ENCODE measurements around the gene CES4A. TPM values are rescaled to one million over a fixed set of nuclear protein-coding genes. Genes with fewer than 3 reads are reported as not detected.
A peak's percentile ranks its signal among the peaks of the same experiment; 100 is the strongest.

Gene CES4A
- total and polyA plus RNA-seq, 2 of the 13 experiments (the other 11 are each of a cell fraction or from before 2014, with no cell fraction given): 0.09 to 0.17 TPM

DNA sequence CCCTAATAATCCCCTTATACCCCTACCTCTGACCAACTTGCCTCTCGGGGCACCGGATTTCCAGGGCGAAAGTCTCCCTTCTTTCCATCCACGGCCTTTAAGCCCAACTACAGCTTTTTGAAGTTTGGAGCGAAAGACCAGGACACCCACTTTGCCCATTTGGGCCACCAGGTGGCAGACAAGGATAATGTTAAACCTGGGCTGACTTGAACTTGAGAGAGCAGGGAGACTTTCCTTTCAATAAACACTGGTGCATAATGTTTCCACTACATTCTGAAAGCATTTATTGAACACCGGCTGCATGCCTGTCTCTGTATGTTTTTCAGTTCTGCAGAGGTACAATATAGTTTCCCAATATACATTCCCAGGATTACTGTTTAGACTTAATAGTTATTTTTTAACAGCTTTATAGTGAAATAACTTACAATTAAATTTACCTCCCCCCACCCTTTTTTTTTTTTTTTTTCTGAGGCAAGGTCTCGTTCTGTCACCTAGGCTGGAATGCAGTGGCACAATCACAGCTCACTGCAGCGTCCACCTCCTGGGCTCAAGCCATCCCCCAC, 34.2 kb upstream of the CES4A start (continued):
- TF ChIP-seq, protein P1, sequence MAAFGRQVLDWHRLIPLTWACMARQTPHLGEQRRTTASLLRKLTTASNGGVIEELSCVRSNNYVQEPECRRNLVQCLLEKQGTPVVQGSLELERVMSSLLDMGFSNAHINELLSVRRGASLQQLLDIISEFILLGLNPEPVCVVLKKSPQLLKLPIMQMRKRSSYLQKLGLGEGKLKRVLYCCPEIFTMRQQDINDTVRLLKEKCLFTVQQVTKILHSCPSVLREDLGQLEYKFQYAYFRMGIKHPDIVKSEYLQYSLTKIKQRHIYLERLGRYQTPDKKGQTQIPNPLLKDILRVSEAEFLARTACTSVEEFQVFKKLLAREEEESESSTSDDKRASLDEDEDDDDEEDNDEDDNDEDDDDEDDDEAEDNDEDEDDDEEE (CRISPR knock-in tag; IDR thresholded peaks at IDR 0.05): no peak
- TF ChIP-seq GATAD2A (CRISPR knock-in tag; IDR thresholded peaks at IDR 0.05): peak; percentile 76
- TF ChIP-seq, protein P2, sequence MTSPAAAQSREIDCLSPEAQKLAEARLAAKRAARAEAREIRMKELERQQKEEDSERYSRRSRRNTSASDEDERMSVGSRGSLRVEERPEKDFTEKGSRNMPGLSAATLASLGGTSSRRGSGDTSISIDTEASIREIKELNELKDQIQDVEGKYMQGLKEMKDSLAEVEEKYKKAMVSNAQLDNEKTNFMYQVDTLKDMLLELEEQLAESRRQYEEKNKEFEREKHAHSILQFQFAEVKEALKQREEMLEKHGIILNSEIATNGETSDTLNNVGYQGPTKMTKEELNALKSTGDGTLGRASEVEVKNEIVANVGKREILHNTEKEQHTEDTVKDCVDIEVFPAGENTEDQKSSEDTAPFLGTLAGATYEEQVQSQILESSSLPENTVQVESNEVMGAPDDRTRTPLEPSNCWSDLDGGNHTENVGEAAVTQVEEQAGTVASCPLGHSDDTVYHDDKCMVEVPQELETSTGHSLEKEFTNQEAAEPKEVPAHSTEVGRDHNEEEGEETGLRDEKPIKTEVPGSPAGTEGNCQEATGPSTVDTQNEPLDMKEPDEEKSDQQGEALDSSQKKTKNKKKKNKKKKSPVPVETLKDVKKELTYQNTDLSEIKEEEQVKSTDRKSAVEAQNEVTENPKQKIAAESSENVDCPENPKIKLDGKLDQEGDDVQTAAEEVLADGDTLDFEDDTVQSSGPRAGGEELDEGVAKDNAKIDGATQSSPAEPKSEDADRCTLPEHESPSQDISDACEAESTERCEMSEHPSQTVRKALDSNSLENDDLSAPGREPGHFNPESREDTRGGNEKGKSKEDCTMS (CRISPR knock-in tag; conservative IDR thresholded peaks at IDR 0.05): no peak
- TF ChIP-seq NAIF1 (CRISPR knock-in tag; IDR thresholded peaks at IDR 0.05; ENCODE audit: borderline replicate concordance): no peak
- no peak for TF ChIP-seq DPF2 (CRISPR knock-in tag; IDR thresholded peaks at IDR 0.05; ENCODE audit: borderline replicate concordance, low read depth)
- no peak for TF ChIP-seq ZNF30 (CRISPR knock-in tag; IDR thresholded peaks at IDR 0.05)
- TF ChIP-seq, protein P3, sequence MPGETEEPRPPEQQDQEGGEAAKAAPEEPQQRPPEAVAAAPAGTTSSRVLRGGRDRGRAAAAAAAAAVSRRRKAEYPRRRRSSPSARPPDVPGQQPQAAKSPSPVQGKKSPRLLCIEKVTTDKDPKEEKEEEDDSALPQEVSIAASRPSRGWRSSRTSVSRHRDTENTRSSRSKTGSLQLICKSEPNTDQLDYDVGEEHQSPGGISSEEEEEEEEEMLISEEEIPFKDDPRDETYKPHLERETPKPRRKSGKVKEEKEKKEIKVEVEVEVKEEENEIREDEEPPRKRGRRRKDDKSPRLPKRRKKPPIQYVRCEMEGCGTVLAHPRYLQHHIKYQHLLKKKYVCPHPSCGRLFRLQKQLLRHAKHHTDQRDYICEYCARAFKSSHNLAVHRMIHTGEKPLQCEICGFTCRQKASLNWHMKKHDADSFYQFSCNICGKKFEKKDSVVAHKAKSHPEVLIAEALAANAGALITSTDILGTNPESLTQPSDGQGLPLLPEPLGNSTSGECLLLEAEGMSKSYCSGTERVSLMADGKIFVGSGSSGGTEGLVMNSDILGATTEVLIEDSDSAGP (CRISPR knock-in tag; IDR thresholded peaks at IDR 0.05; ENCODE audit: borderline replicate concordance): no peak
- no peak for TF ChIP-seq STAT5B (CRISPR knock-in tag; IDR thresholded peaks at IDR 0.05)
- TF ChIP-seq, protein P4, sequence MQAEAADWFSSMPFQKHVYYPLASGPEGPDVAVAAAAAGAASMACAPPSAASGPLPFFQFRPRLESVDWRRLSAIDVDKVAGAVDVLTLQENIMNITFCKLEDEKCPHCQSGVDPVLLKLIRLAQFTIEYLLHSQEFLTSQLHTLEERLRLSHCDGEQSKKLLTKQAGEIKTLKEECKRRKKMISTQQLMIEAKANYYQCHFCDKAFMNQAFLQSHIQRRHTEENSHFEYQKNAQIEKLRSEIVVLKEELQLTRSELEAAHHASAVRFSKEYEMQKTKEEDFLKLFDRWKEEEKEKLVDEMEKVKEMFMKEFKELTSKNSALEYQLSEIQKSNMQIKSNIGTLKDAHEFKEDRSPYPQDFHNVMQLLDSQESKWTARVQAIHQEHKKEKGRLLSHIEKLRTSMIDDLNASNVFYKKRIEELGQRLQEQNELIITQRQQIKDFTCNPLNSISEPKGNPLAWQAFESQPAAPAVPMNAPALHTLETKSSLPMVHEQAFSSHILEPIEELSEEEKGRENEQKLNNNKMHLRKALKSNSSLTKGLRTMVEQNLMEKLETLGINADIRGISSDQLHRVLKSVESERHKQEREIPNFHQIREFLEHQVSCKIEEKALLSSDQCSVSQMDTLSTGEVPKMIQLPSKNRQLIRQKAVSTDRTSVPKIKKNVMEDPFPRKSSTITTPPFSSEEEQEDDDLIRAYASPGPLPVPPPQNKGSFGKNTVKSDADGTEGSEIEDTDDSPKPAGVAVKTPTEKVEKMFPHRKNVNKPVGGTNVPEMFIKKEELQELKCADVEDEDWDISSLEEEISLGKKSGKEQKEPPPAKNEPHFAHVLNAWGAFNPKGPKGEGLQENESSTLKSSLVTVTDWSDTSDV (CRISPR knock-in tag; IDR thresholded peaks at IDR 0.05): no peak
- TF ChIP-seq, protein P5, sequence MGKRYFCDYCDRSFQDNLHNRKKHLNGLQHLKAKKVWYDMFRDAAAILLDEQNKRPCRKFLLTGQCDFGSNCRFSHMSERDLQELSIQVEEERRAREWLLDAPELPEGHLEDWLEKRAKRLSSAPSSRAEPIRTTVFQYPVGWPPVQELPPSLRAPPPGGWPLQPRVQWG (CRISPR knock-in tag; IDR thresholded peaks at IDR 0.05; ENCODE audit: borderline replicate concordance, low read depth): no peak
- TF ChIP-seq ZNF121 (CRISPR knock-in tag; IDR thresholded peaks at IDR 0.05): no peak
- TF ChIP-seq ZNF234 (CRISPR knock-in tag; conservative IDR thresholded peaks at IDR 0.05): 0 out of 2 replicates have a peak, but pooled peaks have one; percentile 17
- no peak for TF ChIP-seq HCFC1 (IDR thresholded peaks at IDR 0.05; ENCODE audit: low read depth, low read length)
- no peak for TF ChIP-seq PCBP2 (optimal IDR thresholded peaks at IDR 0.05; ENCODE audit: low read depth, low read length, poor library complexity, severe bottlenecking)
- TF ChIP-seq ZFP1 (CRISPR knock-in tag; IDR thresholded peaks at IDR 0.05): no peak
- peak; percentile 11 for TF ChIP-seq TEAD3 (CRISPR knock-in tag; optimal IDR thresholded peaks at IDR 0.05; ENCODE audit: borderline replicate concordance)
- TF ChIP-seq MED1 (CRISPR knock-in tag; IDR thresholded peaks at IDR 0.05): peak; percentile 44; the same call in 1 of the 2 replicates
- peak; percentile 31 for TF ChIP-seq ZFP36 (IDR thresholded peaks at IDR 0.05; ENCODE audit: borderline replicate concordance, low read depth, low read length, partially characterized antibody)
- no peak for TF ChIP-seq DNMT3B (CRISPR knock-in tag; conservative IDR thresholded peaks at IDR 0.05)
- no peak for TF ChIP-seq RFX1 (IDR thresholded peaks at IDR 0.05)
- TF ChIP-seq ZNF557 (CRISPR knock-in tag; IDR thresholded peaks at IDR 0.05): no peak
- TF ChIP-seq, protein P6, sequence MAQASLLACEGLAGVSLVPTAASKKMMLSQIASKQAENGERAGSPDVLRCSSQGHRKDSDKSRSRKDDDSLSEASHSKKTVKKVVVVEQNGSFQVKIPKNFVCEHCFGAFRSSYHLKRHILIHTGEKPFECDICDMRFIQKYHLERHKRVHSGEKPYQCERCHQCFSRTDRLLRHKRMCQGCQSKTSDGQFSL (CRISPR knock-in tag; IDR thresholded peaks at IDR 0.05): peak; percentile 25; the same call in 1 of the 2 replicates
- no peak for TF ChIP-seq NR2F1 (CRISPR knock-in tag; IDR thresholded peaks at IDR 0.05)
